Kidney (tissue), 14 donors: Measurements from ENCODE around the gene ADCYAP1R1. TPM values are rescaled to one million over a fixed set of nuclear protein-coding genes. Genes with fewer than 3 reads are reported as not detected.
A peak's percentile ranks its signal among the peaks of the same experiment; 100 is the strongest.

Source experiments
- DNase-seq, 5 donors: peaks; one replicate each; pipeline ENCODE4 v3.0.0-alpha.2; 2013 to 2020
- FAIRE-seq: peaks from 2 replicates; lab custom pipeline; 2012; peaks lifted over from hg19 to GRCh38; lab: Jason Lieb, UNC
- H3K27ac ChIP-seq, 2 donors: one replicate each; pipeline ENCODE4 v1.7.0; 2013; ENCODE audit warnings: low read depth in 2 of 2, low read length in 2 of 2, inconsistent platforms in 1 of 2
- H3K27me3 ChIP-seq: one replicate; pipeline ENCODE4 v1.7.1; 2013; ENCODE audit warnings: low read length, inconsistent platforms; ENCODE audit not compliant: control insufficient read depth, insufficient read depth
- H3K36me3 ChIP-seq, 3 donors: one replicate each; pipeline versions ENCODE4 v1.7.0 to v1.7.1; 2013; ENCODE audit warnings: low read length in 3 of 3, control low read depth in 1 of 3, inconsistent platforms in 1 of 3; ENCODE audit not compliant: insufficient read depth in 3 of 3, control insufficient read depth in 2 of 3
- H3K4me1 ChIP-seq, 3 donors: one replicate each; pipeline versions ENCODE4 v1.7.0 to v1.7.1; 2013; ENCODE audit warnings: low read length in 3 of 3, inconsistent platforms in 1 of 3, low read depth in 1 of 3; ENCODE audit not compliant: control insufficient read depth in 2 of 3, insufficient read depth in 2 of 3
- H3K4me3 ChIP-seq, 3 donors: one replicate each; pipeline versions ENCODE4 v1.7.0 to v1.8.1; 2013; ENCODE audit warnings: low read length in 3 of 3, control low read depth in 1 of 3, inconsistent platforms in 1 of 3
- H3K9ac ChIP-seq, 3 donors: one replicate each; pipeline versions ENCODE4 v1.7.0 to v1.7.1; 2013; ENCODE audit warnings: low read length in 3 of 3, control low read depth in 1 of 3, inconsistent platforms in 1 of 3
- H3K9me3 ChIP-seq, 3 donors: one replicate each; pipeline versions ENCODE4 v1.7.0 to v1.7.1; 2013; ENCODE audit warnings: low read length in 3 of 3, control low read depth in 1 of 3, inconsistent platforms in 1 of 3; ENCODE audit not compliant: control insufficient read depth in 2 of 3, insufficient read depth in 1 of 3
- CTCF ChIP-seq: IDR thresholded peaks from 3 replicates; pipeline ENCODE4 v1.5.1; 2012; ENCODE audit warnings: mild to moderate bottlenecking, moderate library complexity, borderline replicate concordance; ENCODE audit not compliant: insufficient read depth; ENCODE audit errors: extremely low read depth
- intact Hi-C: fragments of 100-400 bp; cut with DNase I; formaldehyde crosslinking; loops from one replicate; pipeline ENCODE4 v1.11.1; 2022
- polyA plus RNA-seq: library from polyadenylated mRNA; stranded (reverse); fragments of 350-450 nt; fragmentation: Illumina TruSeq; extraction: RNeasy Lipid Tissue Mini Kit (QIAGEN cat#74804); gene quantifications from one replicate; pipeline ENCODE4 v1.2.3, GENCODE V29; 2014; ENCODE audit warnings: low read depth, low replicate concordance; ENCODE audit not compliant: insufficient read depth
- total RNA-seq: library from RNA; stranded (reverse); fragmentation: NEBNext Ultra II Directional; extraction: Animal tissue kit (Norgen Biotek cat#: 25700); gene quantifications from one replicate; pipeline ENCODE4 v1.2.1, GENCODE V29; 2021
- donor health status: control.
- donor health status: control.
- donor health status: control.
- donor health status: control.
- donor health status: control.
- donor health status: DM: yes; HTN: yes; CAD: no.
- donor health status: Normal renal cell carcinoma (clear cell type).

The ADCYAP1R1 gene
- total and polyA plus RNA-seq, 2 donors from 2014 or later: not detected

- Histone ChIP-seq H3K27me3 (no peaks in the 10 kb centered on the region), H3K36me3 (peaks cover 0 to 4% (median 0%) of the 10 kb centered on the region in 3 donors), H3K27ac (no peak overlapping the region), H3K9ac (no peak overlapping the region), H3K4me1 (no peaks in the 10 kb centered on the region), H3K9me3 (peaks cover 0 to 2% (median 0%) of the 10 kb centered on the region in 3 donors), H3K4me3 (no peak overlapping the region)
- DNase-seq: no peak
- TF ChIP-seq CTCF: no peak
- intact Hi-C loops: no loop called here
- FAIRE-seq: no peak
Measured at GRCh38 chr7:31074120-31074383, 21.9 kb downstream of the ADCYAP1R1 start.

- DNase-seq: peak in 1 of 5 donors; percentile 51
- FAIRE-seq: no peak
Measured at GRCh38 chr7:31074403-31075085, 22.4 kb downstream of the ADCYAP1R1 start.

GRCh38 chr7:31075086-31075405, 22.9 kb downstream of the ADCYAP1R1 start:
- DNase-seq: peak in 1 of 5 donors; percentile 14
- intact Hi-C loops: no loop called here

More at GRCh38 chr7:31074403-31075085, 22.4 kb downstream of the ADCYAP1R1 start:
- Histone ChIP-seq H3K27me3 (no peaks in the 10 kb centered on the region), H3K36me3 (peaks cover 0 to 4% (median 0%) of the 10 kb centered on the region in 3 donors), H3K4me3 (no peak overlapping the region), H3K27ac (no peak overlapping the region), H3K4me1 (no peaks in the 10 kb centered on the region), H3K9me3 (peaks cover 0 to 2% (median 0%) of the 10 kb centered on the region in 3 donors), H3K9ac (no peak overlapping the region)
- no peak for TF ChIP-seq CTCF
- intact Hi-C loops: no loop called here

More at GRCh38 chr7:31075086-31075405, 22.9 kb downstream of the ADCYAP1R1 start:
- no peak for FAIRE-seq
- H3K4me1 ChIP-seq: no peaks in the 10 kb centered on the region
- no peaks in the 10 kb centered on the region for H3K27me3 ChIP-seq
- H3K9ac ChIP-seq: no peak overlapping the region
- no peak for TF ChIP-seq CTCF
- H3K36me3 ChIP-seq: peaks cover 0 to 4% (median 0%) of the 10 kb centered on the region in 3 donors
- H3K4me3 ChIP-seq: no peak overlapping the region
- peaks cover 0 to 2% (median 0%) of the 10 kb centered on the region in 3 donors for H3K9me3 ChIP-seq
- no peak overlapping the region for H3K27ac ChIP-seq
